Fibroblast of villous mesenchyme (primary cell): ENCODE data around the gene ARFIP2. TPM values are rescaled to one million over a fixed set of nuclear protein-coding genes. Genes with fewer than 3 reads are reported as not detected.

Source experiments
- DNase-seq: peaks from one replicate; pipeline ENCODE4 v3.0.0-alpha.2; 2010; ENCODE audit warnings: low read depth
- H3K4me3 ChIP-seq: 2 replicates; pipeline ENCODE4 v1.5.1; 2011; ENCODE audit warnings: low read depth, mild to moderate bottlenecking, low read length
- total RNA-seq: library from RNA; depleted of rRNA; stranded (reverse); fragments of >200 nt; gene quantifications from 2 replicates; pipeline ENCODE4 v1.2.3, GENCODE V29; 2012
- TF ChIP-seq, protein P1 (sequence below): IDR thresholded peaks from 2 replicates; pipeline ENCODE4 v1.5.1; 2012; ENCODE audit warnings: low read depth, mild to moderate bottlenecking, low read length; ENCODE audit not compliant: insufficient read depth

Gene ARFIP2
- total RNA-seq, 1 donor = 66.9 TPM

DNA sequence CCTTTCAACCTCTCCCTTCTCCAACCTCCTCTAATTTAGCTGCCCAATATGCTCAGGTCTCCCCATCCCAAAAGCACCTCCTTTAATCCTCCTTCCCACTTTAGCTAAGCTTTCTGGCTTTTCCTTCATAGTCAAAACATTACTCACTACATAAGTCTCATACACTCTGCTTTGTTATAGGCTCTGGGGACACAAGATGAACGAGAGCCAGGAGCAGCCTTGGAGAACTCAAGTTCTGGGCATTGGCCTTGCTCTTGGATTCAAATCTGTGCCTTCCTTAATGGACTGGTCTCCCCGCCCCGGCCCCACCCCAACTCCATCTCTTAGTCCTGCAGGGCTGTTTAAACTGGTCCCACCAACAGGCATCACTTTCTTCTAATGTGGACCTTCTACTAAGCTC lies 28.9 kb downstream of the ARFIP2 start:
- TF ChIP-seq, protein P1, sequence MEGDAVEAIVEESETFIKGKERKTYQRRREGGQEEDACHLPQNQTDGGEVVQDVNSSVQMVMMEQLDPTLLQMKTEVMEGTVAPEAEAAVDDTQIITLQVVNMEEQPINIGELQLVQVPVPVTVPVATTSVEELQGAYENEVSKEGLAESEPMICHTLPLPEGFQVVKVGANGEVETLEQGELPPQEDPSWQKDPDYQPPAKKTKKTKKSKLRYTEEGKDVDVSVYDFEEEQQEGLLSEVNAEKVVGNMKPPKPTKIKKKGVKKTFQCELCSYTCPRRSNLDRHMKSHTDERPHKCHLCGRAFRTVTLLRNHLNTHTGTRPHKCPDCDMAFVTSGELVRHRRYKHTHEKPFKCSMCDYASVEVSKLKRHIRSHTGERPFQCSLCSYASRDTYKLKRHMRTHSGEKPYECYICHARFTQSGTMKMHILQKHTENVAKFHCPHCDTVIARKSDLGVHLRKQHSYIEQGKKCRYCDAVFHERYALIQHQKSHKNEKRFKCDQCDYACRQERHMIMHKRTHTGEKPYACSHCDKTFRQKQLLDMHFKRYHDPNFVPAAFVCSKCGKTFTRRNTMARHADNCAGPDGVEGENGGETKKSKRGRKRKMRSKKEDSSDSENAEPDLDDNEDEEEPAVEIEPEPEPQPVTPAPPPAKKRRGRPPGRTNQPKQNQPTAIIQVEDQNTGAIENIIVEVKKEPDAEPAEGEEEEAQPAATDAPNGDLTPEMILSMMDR = no peak
- H3K4me3 ChIP-seq = no peak overlapping the region
- DNase-seq = no peak

DNA sequence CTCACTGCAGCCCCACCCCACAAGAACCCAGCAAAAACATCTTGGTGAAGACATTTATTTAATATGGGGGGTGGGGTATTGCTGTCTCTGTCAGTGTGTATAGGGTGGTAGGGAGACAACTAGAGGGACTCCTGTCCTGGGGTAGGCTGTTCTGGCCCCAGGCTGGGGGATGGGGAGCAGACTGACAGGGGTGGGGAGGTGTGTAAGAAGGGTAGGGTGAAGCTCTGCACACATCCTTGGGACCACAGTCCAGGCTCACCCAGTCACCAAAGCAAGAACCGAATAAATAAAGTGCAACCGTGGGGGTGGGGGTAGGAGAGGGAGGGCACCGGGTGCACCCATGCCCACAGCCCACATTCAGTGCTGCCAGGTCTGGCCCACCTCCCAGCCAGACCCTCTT lies 32.6 kb downstream of the ARFIP2 start:
- TF ChIP-seq, protein P1 = no peak
- H3K4me3 ChIP-seq = no peak overlapping the region
- no peak for DNase-seq

DNA sequence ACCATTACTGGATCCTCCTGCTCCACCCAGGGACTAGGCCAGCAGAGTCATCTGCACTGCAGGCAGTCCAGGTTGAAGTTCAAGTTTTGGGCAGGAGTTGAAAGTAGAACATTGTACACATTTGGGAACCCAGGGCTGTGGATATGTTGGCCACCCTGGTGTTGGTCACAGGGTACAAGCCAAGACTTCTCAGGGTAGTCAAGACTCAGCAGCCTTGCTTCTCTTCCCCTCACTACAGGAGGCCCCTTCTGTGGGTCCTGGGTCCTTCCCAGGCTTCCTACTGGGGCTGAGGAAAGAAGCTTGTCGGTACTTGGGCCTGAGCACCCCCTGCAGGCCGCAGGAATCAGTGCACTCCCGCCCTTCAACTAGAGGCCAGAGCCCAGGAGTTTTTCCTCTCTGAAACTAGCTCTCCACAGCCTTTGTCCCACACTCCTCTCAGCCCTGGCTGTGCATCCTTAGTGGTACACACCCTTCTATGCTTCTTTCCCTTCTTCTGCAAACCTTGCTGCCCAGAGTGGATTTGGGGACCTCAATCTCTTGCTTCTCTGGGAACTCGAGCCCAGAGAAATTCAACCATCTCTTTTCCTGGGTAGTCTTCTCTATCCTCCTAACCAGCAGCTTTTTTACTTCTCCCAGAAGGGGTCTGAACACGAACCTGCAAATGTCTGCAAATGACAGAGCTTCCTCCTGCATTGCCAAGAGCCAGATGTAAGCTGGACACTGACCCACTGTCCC lies 37.7 kb downstream of the ARFIP2 start:
- peak; percentile 60 for DNase-seq
- TF ChIP-seq, protein P1 = peak; percentile 95
- H3K4me3 ChIP-seq = no peak overlapping the region

DNA sequence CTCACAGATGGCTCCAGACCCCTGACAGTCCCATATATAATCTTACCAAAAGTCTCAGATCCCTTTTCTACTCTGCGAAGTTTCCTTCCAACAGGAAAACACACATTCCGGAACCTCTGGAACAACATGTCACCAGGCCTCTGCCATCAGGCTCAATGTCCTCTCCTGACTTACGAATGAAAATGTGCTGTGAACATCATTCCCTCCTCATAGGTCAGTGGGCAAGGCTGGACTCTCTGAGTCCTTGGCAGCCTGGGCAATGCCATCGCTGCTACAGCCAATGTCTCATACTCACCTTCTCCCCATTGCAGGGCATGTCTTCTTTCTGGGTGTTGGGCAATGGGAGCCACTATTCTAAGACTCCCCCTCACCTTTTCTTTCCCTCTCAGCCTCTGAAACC lies 38.7 kb downstream of the ARFIP2 start:
- no peak for DNase-seq
- H3K4me3 ChIP-seq = no peak overlapping the region
- TF ChIP-seq, protein P1 = no peak

DNA sequence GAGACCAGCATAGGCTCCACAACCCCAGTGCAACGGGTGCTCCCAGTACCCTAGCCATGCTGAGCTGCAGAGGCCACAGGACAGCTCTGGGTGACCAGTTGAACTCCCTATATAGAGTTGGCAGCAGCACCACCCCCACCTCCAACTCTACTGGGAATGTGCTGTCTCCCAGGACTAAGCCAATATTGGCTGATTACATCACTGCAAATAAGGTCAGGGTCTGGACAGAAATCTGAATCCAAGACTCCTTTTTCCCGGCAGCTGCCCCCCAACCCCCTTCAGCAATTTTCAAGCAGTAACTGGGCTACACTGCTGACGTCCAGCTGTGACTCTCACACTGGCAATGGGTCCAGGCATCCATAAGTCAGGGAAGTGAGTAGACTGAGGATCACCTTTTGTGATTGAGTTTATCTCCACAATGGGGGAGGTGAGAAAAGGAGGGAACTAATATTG lies 40.2 kb downstream of the ARFIP2 start, which contains the start of gene HPX:
TSS of gene HPX (minus strand) at position 82 of the 453 bp plus-strand sequence. CDS start at position 58, 24 bp downstream.
- TF ChIP-seq, protein P1 = no peak
- H3K4me3 ChIP-seq = no peak within 1 kb of the TSS
- DNase-seq = no peak

DNA sequence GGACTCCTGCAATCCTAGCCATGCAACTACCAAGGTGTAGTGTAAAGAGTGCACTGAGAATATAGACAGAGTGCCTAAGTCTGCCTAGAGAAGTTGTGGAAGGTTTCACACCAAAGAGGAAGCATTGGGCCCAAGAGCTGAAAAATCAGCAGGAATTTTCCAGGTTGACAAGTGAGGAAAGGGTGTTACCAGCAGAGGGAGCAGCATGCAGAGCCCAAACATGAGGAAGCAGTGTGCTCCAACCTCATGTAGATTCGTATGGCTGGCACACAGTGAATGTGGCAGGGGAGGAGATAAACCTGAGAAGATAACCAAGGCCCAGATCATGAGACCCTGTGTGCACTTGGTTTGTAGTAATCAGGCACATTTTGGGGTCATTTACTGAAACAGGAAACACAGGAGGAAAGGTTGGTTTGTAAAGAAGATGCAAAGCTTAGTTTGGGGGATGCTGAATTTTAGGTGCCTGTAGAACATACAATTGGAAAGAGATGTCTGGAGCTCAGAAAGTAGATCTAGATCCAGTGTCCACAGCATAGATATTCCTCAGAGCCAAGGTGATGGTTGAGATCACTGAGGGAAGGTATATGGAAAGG lies 42.1 kb downstream of the ARFIP2 start:
- TF ChIP-seq, protein P1 = peak; percentile 87
- peak; percentile 69 for DNase-seq
- H3K4me3 ChIP-seq = no peak overlapping the region
